Suprapubic skin (tissue), 4 donors: Measurements from ENCODE around the gene KLHL29. TPM values are rescaled to one million over a fixed set of nuclear protein-coding genes. Genes with fewer than 3 reads are reported as not detected.
A peak's percentile ranks its signal among the peaks of the same experiment; 100 is the strongest.

Experiments used
- DNase-seq, 2 donors: peaks; one replicate each; pipeline ENCODE4 v3.0.0-alpha.2; 2019; ENCODE audit warnings: low spot score in 2 of 2
- H3K27ac ChIP-seq: fragments of 200-600 bp; sonication (generic); one replicate; pipeline ENCODE4 v1.5.1; 2019
- H3K27me3 ChIP-seq: fragments of 200-600 bp; sonication (generic); one replicate; pipeline ENCODE4 v1.5.1; 2019
- H3K36me3 ChIP-seq: fragments of 200-600 bp; sonication (generic); one replicate; pipeline ENCODE4 v1.5.1; 2019
- H3K4me1 ChIP-seq: fragments of 200-600 bp; sonication (generic); one replicate; pipeline ENCODE4 v1.5.1; 2019
- H3K4me3 ChIP-seq: fragments of 200-600 bp; sonication (generic); one replicate; pipeline ENCODE4 v1.5.1; 2019; ENCODE audit warnings: mild to moderate bottlenecking
- H3K9me3 ChIP-seq: fragments of 200-600 bp; sonication (generic); one replicate; pipeline ENCODE4 v1.5.1; 2019
- EP300 ChIP-seq: sonication (generic); formaldehyde crosslinking; IDR thresholded peaks from one replicate; pipeline ENCODE4 v1.6.1; 2017; ENCODE audit warnings: antibody characterized with exemption
- POLR2A ChIP-seq, 2 donors: fragments of 450-650 bp; IDR thresholded peaks; one replicate each; pipeline ENCODE4 v1.6.1; 2017; ENCODE audit warnings: antibody characterized with exemption in 2 of 2, mild to moderate bottlenecking in 2 of 2, moderate library complexity in 2 of 2
- POLR2AphosphoS5 ChIP-seq, 3 donors: sonication (generic); formaldehyde crosslinking; IDR thresholded peaks; one replicate each; pipeline ENCODE4 v1.6.1; 2017; ENCODE audit warnings: antibody characterized with exemption in 3 of 3
- WGBS: methylation state at CpG from one replicate; pipeline ENCODE4 v1.1.5; 2018; 5-methylcytosine and 5-hydroxymethylcytosine counted together
- total RNA-seq, 4 donors: library from RNA; depleted of rRNA; stranded (reverse); fragments of >200 nt; gene quantifications; one replicate each; pipeline ENCODE4 v1.1.0, GENCODE V29; 2016
- TF ChIP-seq, protein P1 (sequence below), 2 donors: fragments of 200-600 bp in 1 of 2; fragments of 450-650 bp in 1 of 2; sonication (generic) in 1 of 2; IDR thresholded peaks; one replicate each; pipeline ENCODE4 v1.5.1; 2016 to 2019; ENCODE audit warnings: antibody characterized with exemption in 2 of 2, mild to moderate bottlenecking in 1 of 2, moderate library complexity in 1 of 2

The KLHL29 gene
- total RNA-seq, 4 donors from 2014 or later = 17.1 to 30.8 (median 20.7) TPM

- no peak for TF ChIP-seq POLR2AphosphoS5 (IDR thresholded peaks at IDR 0.05)
- no peak for TF ChIP-seq EP300
- Histone ChIP-seq H3K27me3 (no peaks in the 10 kb centered on the region), H3K4me3 (no peak overlapping the region), H3K4me1 (no peaks in the 10 kb centered on the region), H3K36me3 (no peaks in the 10 kb centered on the region), H3K9me3 (no peaks in the 10 kb centered on the region), H3K27ac (no peak overlapping the region)
- 92% methylated on average over 10 of the region's 10 CpGs for WGBS
- DNase-seq = peak in 1 of 2 donors; percentile 71
These were observed 84.2 kb downstream of the KLHL29 start for GRCh38 chr2:23469142-23469540.

DNA sequence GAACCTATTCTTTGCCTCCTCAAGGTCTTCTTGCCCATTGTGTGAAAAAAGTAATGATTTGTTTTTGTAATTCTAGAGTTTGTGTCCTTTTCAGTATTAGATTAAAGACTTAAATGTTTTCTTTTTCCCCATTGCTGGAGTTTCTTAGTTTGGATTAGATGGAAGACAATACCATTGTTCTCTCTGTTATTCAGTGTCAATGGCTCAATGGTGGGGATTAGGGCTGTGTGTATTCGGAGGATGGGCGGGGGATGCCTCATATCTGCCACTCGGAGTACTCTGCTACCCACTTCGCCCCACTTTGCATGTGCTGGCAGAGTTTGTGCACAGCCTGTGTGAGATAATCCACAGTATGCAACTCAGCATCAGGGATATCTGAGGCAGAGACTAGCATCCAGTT, 90.1 kb downstream of the KLHL29 start:
- H3K36me3 ChIP-seq = no peaks in the 10 kb centered on the region
- no peak overlapping the region for H3K27ac ChIP-seq
- no peaks in the 10 kb centered on the region for H3K27me3 ChIP-seq
- no peaks in the 10 kb centered on the region for H3K9me3 ChIP-seq
- H3K4me3 ChIP-seq = no peak overlapping the region
- TF ChIP-seq, protein P1, sequence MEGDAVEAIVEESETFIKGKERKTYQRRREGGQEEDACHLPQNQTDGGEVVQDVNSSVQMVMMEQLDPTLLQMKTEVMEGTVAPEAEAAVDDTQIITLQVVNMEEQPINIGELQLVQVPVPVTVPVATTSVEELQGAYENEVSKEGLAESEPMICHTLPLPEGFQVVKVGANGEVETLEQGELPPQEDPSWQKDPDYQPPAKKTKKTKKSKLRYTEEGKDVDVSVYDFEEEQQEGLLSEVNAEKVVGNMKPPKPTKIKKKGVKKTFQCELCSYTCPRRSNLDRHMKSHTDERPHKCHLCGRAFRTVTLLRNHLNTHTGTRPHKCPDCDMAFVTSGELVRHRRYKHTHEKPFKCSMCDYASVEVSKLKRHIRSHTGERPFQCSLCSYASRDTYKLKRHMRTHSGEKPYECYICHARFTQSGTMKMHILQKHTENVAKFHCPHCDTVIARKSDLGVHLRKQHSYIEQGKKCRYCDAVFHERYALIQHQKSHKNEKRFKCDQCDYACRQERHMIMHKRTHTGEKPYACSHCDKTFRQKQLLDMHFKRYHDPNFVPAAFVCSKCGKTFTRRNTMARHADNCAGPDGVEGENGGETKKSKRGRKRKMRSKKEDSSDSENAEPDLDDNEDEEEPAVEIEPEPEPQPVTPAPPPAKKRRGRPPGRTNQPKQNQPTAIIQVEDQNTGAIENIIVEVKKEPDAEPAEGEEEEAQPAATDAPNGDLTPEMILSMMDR (IDR thresholded peaks at IDR 0.05) = no peak
- TF ChIP-seq POLR2A (IDR thresholded peaks at IDR 0.05) (no peak), POLR2AphosphoS5 (IDR thresholded peaks at IDR 0.05) (no peak), EP300 (no peak)
- DNase-seq = no peak
- H3K4me1 ChIP-seq = no peaks in the 10 kb centered on the region
- WGBS = 83% methylated on average over 4 of the region's 4 CpGs

DNA sequence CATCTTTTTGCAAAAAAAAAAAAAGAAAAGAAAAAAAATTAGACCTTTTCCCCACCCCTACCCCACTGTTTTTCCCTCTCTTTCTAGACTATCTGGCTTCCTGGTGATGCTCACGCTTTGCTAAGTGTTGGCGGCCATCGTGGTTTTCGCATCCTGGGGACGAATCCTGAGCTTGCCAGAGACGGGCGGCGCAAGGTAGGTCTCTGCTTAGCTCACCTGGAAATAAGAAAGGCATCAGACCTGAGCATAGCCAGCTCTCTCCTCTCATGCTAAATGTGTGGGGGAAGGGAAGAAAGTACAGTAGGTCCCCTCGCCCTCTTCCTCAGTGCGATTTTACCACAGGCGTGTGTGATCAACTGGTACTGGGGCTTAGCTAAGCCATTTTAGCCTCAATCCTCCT, 90.5 kb downstream of the KLHL29 start:
- Histone ChIP-seq H3K9me3 (no peaks in the 10 kb centered on the region), H3K27ac (no peak overlapping the region), H3K36me3 (no peaks in the 10 kb centered on the region), H3K4me3 (no peak overlapping the region), H3K4me1 (peaks cover under 1% of the 10 kb centered on the region), H3K27me3 (no peaks in the 10 kb centered on the region)
- no peak for DNase-seq
- WGBS = 93% methylated on average over 11 of the region's 11 CpGs
- TF ChIP-seq, protein P1 (IDR thresholded peaks at IDR 0.05) = no peak
- TF ChIP-seq EP300 (no peak), POLR2AphosphoS5 (IDR thresholded peaks at IDR 0.05) (no peak), POLR2A (IDR thresholded peaks at IDR 0.05) (no peak)

GRCh38 chr2:23476786-23477185, 91.8 kb downstream of the KLHL29 start:
- no peaks in the 10 kb centered on the region for H3K27me3 ChIP-seq
- peaks cover 7% of the 10 kb centered on the region for H3K4me1 ChIP-seq
- no peaks in the 10 kb centered on the region for H3K9me3 ChIP-seq
- DNase-seq = no peak
- H3K4me3 ChIP-seq = no peak overlapping the region
- no peak for TF ChIP-seq POLR2AphosphoS5 (IDR thresholded peaks at IDR 0.05)
- no peak for TF ChIP-seq POLR2A (IDR thresholded peaks at IDR 0.05)
- TF ChIP-seq, protein P1 (IDR thresholded peaks at IDR 0.05) = no peak
- TF ChIP-seq EP300 = no peak
- WGBS = 91% methylated on average over 3 of the region's 7 CpGs
- no peaks in the 10 kb centered on the region for H3K36me3 ChIP-seq
- no peak overlapping the region for H3K27ac ChIP-seq

DNA sequence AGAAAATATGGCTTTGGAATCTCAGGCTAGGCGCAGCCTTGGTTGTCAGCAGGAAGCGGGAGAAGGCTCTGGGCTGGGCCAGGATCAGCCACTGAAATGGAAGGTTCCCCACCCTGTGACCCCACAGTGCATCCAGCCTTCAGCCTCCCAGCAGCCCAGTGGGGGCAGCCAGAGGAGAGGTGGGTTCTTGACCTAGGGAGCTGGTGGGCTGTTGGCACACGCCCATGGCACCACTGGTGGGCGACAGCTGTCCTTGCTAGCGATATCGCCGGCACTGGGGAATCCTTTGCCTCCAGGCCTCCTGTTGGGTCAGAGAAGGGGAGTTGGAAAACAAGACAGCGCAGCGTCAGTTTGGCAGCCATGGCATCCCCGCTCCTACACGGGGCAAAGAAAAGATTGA, 92.4 kb downstream of the KLHL29 start:
- H3K9me3 ChIP-seq = no peaks in the 10 kb centered on the region
- H3K4me1 ChIP-seq = peaks cover 7% of the 10 kb centered on the region
- no peak overlapping the region for H3K4me3 ChIP-seq
- no peak overlapping the region for H3K27ac ChIP-seq
- H3K27me3 ChIP-seq = no peaks in the 10 kb centered on the region
- H3K36me3 ChIP-seq = no peaks in the 10 kb centered on the region
- 94% methylated on average over 11 of the region's 11 CpGs for WGBS
- no peak for DNase-seq
- TF ChIP-seq POLR2AphosphoS5 (IDR thresholded peaks at IDR 0.05) (no peak), POLR2A (IDR thresholded peaks at IDR 0.05) (no peak), EP300 (no peak)
- TF ChIP-seq, protein P1 (IDR thresholded peaks at IDR 0.05) = no peak
